CD4-positive, CD25-positive, alpha-beta regulatory T cell (primary cell): Measurements from ENCODE around the gene DENND4C. TPM values are rescaled to one million over a fixed set of nuclear protein-coding genes. Genes with fewer than 3 reads are reported as not detected.

Source experiments
- ATAC-seq, 2 donors: fragments of 150-1000 bp; cut with Tn5 transposase; one replicate each; pipeline ENCODE4 v1.10.0; 2021; ENCODE audit warnings: low read depth in 2 of 2, moderate number of reproducible peaks in 2 of 2, moderate library complexity in 1 of 2
- DNase-seq, 3 donors: peaks; one replicate each; pipeline versions ENCODE4 v3.0.0 to v3.0.0-alpha.2; 2012 to 2022; ENCODE audit warnings: mixed read lengths in 1 of 3
- H3K27ac ChIP-seq: one replicate; pipeline ENCODE4 v1.7.0; 2013; ENCODE audit warnings: mild to moderate bottlenecking, low read length; ENCODE audit not compliant: insufficient read depth, poor library complexity, severe bottlenecking
- H3K27me3 ChIP-seq: one replicate; pipeline ENCODE4 v1.7.0; 2013; ENCODE audit warnings: low read length; ENCODE audit not compliant: control insufficient read depth, insufficient read depth
- H3K36me3 ChIP-seq: one replicate; pipeline ENCODE4 v1.7.0; 2013; ENCODE audit warnings: mild to moderate bottlenecking, low read length, moderate library complexity; ENCODE audit not compliant: control insufficient read depth, insufficient read depth
- H3K4me1 ChIP-seq: 2 replicates; pipeline ENCODE4 v1.7.0; 2013; ENCODE audit warnings: mild to moderate bottlenecking, low read length; ENCODE audit not compliant: insufficient read depth, control insufficient read depth, poor library complexity, severe bottlenecking
- H3K4me3 ChIP-seq: one replicate; pipeline ENCODE4 v1.7.0; 2013; ENCODE audit warnings: low read depth, mild to moderate bottlenecking, low read length, moderate library complexity
- H3K9me3 ChIP-seq, 2 experiments: 1 replicate in 1 of 2; 2 replicates in 1 of 2; pipeline ENCODE4 v1.7.0; 2013; ENCODE audit warnings: low read length in 2 of 2, mild to moderate bottlenecking in 1 of 2, moderate library complexity in 1 of 2; ENCODE audit not compliant: control insufficient read depth in 2 of 2
- H3K27ac Mint-ChIP-seq, 3 donors: one replicate each; pipeline ENCODE4 v1.8.0; 2020 to 2022; ENCODE audit warnings: mild to moderate bottlenecking in 3 of 3, mixed read lengths in 3 of 3, moderate library complexity in 2 of 3
- H3K27me3 Mint-ChIP-seq: one replicate; pipeline ENCODE4 v1.8.0; 2022; ENCODE audit warnings: mild to moderate bottlenecking, mixed read lengths
- H3K36me3 Mint-ChIP-seq: one replicate; pipeline ENCODE4 v1.8.0; 2020; ENCODE audit warnings: mixed read lengths
- H3K4me1 Mint-ChIP-seq, 4 donors: one replicate each; pipeline ENCODE4 v1.8.0; 2020 to 2022; ENCODE audit warnings: mixed read lengths in 4 of 4, mild to moderate bottlenecking in 1 of 4
- H3K4me3 Mint-ChIP-seq, 4 donors: one replicate each; pipeline ENCODE4 v1.8.0; 2020 to 2022; ENCODE audit warnings: mild to moderate bottlenecking in 4 of 4, mixed read lengths in 4 of 4, moderate library complexity in 3 of 4
- H3K9me3 Mint-ChIP-seq, 7 donors: one replicate each; pipeline ENCODE4 v1.8.0; 2020 to 2022; ENCODE audit warnings: mixed read lengths in 7 of 7, mild to moderate bottlenecking in 3 of 7, moderate library complexity in 2 of 7
- polyA plus RNA-seq, 4 donors: library from polyadenylated mRNA; unstranded; fragments of 300-500 nt; fragmentation: Illumina TruSeq; gene quantifications; one replicate each; pipeline ENCODE4 v1.2.3, GENCODE V29; 2021
- total RNA-seq: library from RNA; stranded (reverse); gene quantifications from one replicate; pipeline ENCODE4 v1.2.3, GENCODE V29; 2022

DENND4C gene
- total and polyA plus RNA-seq, 5 donors from 2014 or later = 25.6 to 47.7 (median 32.4) TPM

- no peak for ATAC-seq
- H3K9me3 ChIP-seq = no peaks in the 10 kb centered on the region
- Mint-ChIP-seq H3K4me1 (no peaks in the 10 kb centered on the region), H3K36me3 (no peaks in the 10 kb centered on the region), H3K4me3 (no peak overlapping the region), H3K27me3 (peaks cover 8% of the 10 kb centered on the region), H3K9me3 (no peaks in the 10 kb centered on the region), H3K27ac (no peak overlapping the region)
- no peak overlapping the region for H3K27ac ChIP-seq
- no peak for DNase-seq
- H3K4me1 ChIP-seq = no peaks in the 10 kb centered on the region
- H3K4me3 ChIP-seq = no peak overlapping the region
- no peaks in the 10 kb centered on the region for H3K36me3 ChIP-seq
- no peaks in the 10 kb centered on the region for H3K27me3 ChIP-seq
Measured at GRCh38 chr9:19203058-19203457, 27.4 kb upstream of the DENND4C start.

GRCh38 chr9:19208653-19209052 is 21.8 kb upstream of the DENND4C start:
- no peaks in the 10 kb centered on the region for H3K4me1 Mint-ChIP-seq
- H3K36me3 Mint-ChIP-seq = no peaks in the 10 kb centered on the region
- no peak overlapping the region for H3K27ac ChIP-seq
- no peaks in the 10 kb centered on the region for H3K9me3 ChIP-seq
- no peaks in the 10 kb centered on the region for H3K9me3 Mint-ChIP-seq
- DNase-seq (no peak), ATAC-seq (no peak)
- no peaks in the 10 kb centered on the region for H3K36me3 ChIP-seq
- no peaks in the 10 kb centered on the region for H3K27me3 ChIP-seq
- no peaks in the 10 kb centered on the region for H3K4me1 ChIP-seq
- H3K4me3 Mint-ChIP-seq = no peak overlapping the region
- no peak overlapping the region for H3K4me3 ChIP-seq
- H3K27ac Mint-ChIP-seq = no peak overlapping the region
- H3K27me3 Mint-ChIP-seq = peaks cover 13% of the 10 kb centered on the region

GRCh38 chr9:19209188-19209587 is 21.3 kb upstream of the DENND4C start:
- Histone ChIP-seq H3K9me3 (no peaks in the 10 kb centered on the region), H3K36me3 (no peaks in the 10 kb centered on the region), H3K27ac (no peak overlapping the region), H3K27me3 (no peaks in the 10 kb centered on the region), H3K4me1 (no peaks in the 10 kb centered on the region), H3K4me3 (no peak overlapping the region)
- no peaks in the 10 kb centered on the region for H3K9me3 Mint-ChIP-seq
- H3K4me3 Mint-ChIP-seq = no peak overlapping the region
- no peaks in the 10 kb centered on the region for H3K4me1 Mint-ChIP-seq
- ATAC-seq = no peak
- H3K27ac Mint-ChIP-seq = no peak overlapping the region
- no peak for DNase-seq
- H3K27me3 Mint-ChIP-seq = peaks cover 13% of the 10 kb centered on the region
- H3K36me3 Mint-ChIP-seq = no peaks in the 10 kb centered on the region

GRCh38 chr9:19213823-19214222 is 16.7 kb upstream of the DENND4C start:
- no peaks in the 10 kb centered on the region for H3K9me3 Mint-ChIP-seq
- no peak overlapping the region for H3K4me3 Mint-ChIP-seq
- no peaks in the 10 kb centered on the region for H3K36me3 Mint-ChIP-seq

GRCh38 chr9:19216466-19216865 is 14.0 kb upstream of the DENND4C start:
- Histone ChIP-seq H3K4me3 (no peak overlapping the region), H3K9me3 (no peaks in the 10 kb centered on the region), H3K27me3 (no peaks in the 10 kb centered on the region), H3K27ac (no peak overlapping the region), H3K36me3 (no peaks in the 10 kb centered on the region), H3K4me1 (no peaks in the 10 kb centered on the region)
- Mint-ChIP-seq H3K27ac (no peak overlapping the region), H3K4me1 (no peaks in the 10 kb centered on the region), H3K9me3 (no peaks in the 10 kb centered on the region), H3K27me3 (peaks cover 15% of the 10 kb centered on the region), H3K36me3 (peaks cover 3% of the 10 kb centered on the region), H3K4me3 (no peak overlapping the region)
- DNase-seq (no peak), ATAC-seq (no peak)

More at GRCh38 chr9:19213823-19214222, 16.7 kb upstream of the DENND4C start:
- Mint-ChIP-seq H3K4me1 (no peaks in the 10 kb centered on the region), H3K27me3 (peaks cover 16% of the 10 kb centered on the region), H3K27ac (no peak overlapping the region)
- H3K36me3 ChIP-seq = no peaks in the 10 kb centered on the region
- ATAC-seq (no peak), DNase-seq (no peak)
- H3K4me3 ChIP-seq = no peak overlapping the region
- no peaks in the 10 kb centered on the region for H3K4me1 ChIP-seq
- no peaks in the 10 kb centered on the region for H3K9me3 ChIP-seq
- H3K27me3 ChIP-seq = no peaks in the 10 kb centered on the region
- H3K27ac ChIP-seq = no peak overlapping the region

- DNase-seq (no peak), ATAC-seq (no peak)
- H3K4me1 Mint-ChIP-seq = no peaks in the 10 kb centered on the region
- no peak overlapping the region for H3K27ac Mint-ChIP-seq
- H3K36me3 ChIP-seq = no peaks in the 10 kb centered on the region
- H3K9me3 Mint-ChIP-seq = peaks cover 0 to 2% (median 0%) of the 10 kb centered on the region in 7 donors
- peaks cover 11% of the 10 kb centered on the region for H3K27me3 Mint-ChIP-seq
- no peaks in the 10 kb centered on the region for H3K27me3 ChIP-seq
- H3K9me3 ChIP-seq = no peaks in the 10 kb centered on the region
- H3K4me3 ChIP-seq = no peak overlapping the region
- H3K4me3 Mint-ChIP-seq = no peak overlapping the region
- H3K4me1 ChIP-seq = no peaks in the 10 kb centered on the region
- no peak overlapping the region for H3K27ac ChIP-seq
- peaks cover 3% of the 10 kb centered on the region for H3K36me3 Mint-ChIP-seq
Measured at GRCh38 chr9:19221326-19221725, 9.2 kb upstream of the DENND4C start.

- Mint-ChIP-seq H3K27ac (no peak overlapping the region), H3K36me3 (peaks cover 3% of the 10 kb centered on the region)
- H3K9me3 ChIP-seq = no peaks in the 10 kb centered on the region
Measured at GRCh38 chr9:19223724-19224123, 6.8 kb upstream of the DENND4C start.

GRCh38 chr9:19224563-19224962 is 5.9 kb upstream of the DENND4C start:
- H3K9me3 ChIP-seq = no peaks in the 10 kb centered on the region
- ATAC-seq = no peak
- peaks cover under 1% of the 10 kb centered on the region for H3K27me3 Mint-ChIP-seq

More at GRCh38 chr9:19223724-19224123, 6.8 kb upstream of the DENND4C start:
- Histone ChIP-seq H3K4me3 (no peak overlapping the region), H3K36me3 (no peaks in the 10 kb centered on the region), H3K27me3 (no peaks in the 10 kb centered on the region), H3K27ac (no peak overlapping the region), H3K4me1 (no peaks in the 10 kb centered on the region)
- ATAC-seq (no peak), DNase-seq (no peak)
- Mint-ChIP-seq H3K9me3 (peaks cover 0 to 2% (median 0%) of the 10 kb centered on the region in 7 donors), H3K4me3 (no peak overlapping the region), H3K27me3 (peaks cover 5% of the 10 kb centered on the region), H3K4me1 (no peaks in the 10 kb centered on the region)

More at GRCh38 chr9:19224563-19224962, 5.9 kb upstream of the DENND4C start:
- H3K4me3 ChIP-seq = no peak overlapping the region
- DNase-seq = no peak
- peaks cover 0 to 2% (median 0%) of the 10 kb centered on the region in 7 donors for H3K9me3 Mint-ChIP-seq
- H3K4me1 ChIP-seq = peaks cover under 1% of the 10 kb centered on the region
- no peak overlapping the region for H3K27ac ChIP-seq
- no peaks in the 10 kb centered on the region for H3K27me3 ChIP-seq
- peaks cover 0 to 4% (median 2%) of the 10 kb centered on the region in 4 donors for H3K4me1 Mint-ChIP-seq
- no peaks in the 10 kb centered on the region for H3K36me3 Mint-ChIP-seq
- no peak overlapping the region for H3K4me3 Mint-ChIP-seq
- no peak overlapping the region for H3K27ac Mint-ChIP-seq
- no peaks in the 10 kb centered on the region for H3K36me3 ChIP-seq
